Ecto neural progenitor cell (in vitro differentiated cells): ENCODE results near the gene MPHOSPH8.

Source experiments
- DNase-seq: peaks from one replicate; pipeline ENCODE4 v3.0.0-alpha.2; 2018; ENCODE audit warnings: low spot score

Gene MPHOSPH8, protein sequence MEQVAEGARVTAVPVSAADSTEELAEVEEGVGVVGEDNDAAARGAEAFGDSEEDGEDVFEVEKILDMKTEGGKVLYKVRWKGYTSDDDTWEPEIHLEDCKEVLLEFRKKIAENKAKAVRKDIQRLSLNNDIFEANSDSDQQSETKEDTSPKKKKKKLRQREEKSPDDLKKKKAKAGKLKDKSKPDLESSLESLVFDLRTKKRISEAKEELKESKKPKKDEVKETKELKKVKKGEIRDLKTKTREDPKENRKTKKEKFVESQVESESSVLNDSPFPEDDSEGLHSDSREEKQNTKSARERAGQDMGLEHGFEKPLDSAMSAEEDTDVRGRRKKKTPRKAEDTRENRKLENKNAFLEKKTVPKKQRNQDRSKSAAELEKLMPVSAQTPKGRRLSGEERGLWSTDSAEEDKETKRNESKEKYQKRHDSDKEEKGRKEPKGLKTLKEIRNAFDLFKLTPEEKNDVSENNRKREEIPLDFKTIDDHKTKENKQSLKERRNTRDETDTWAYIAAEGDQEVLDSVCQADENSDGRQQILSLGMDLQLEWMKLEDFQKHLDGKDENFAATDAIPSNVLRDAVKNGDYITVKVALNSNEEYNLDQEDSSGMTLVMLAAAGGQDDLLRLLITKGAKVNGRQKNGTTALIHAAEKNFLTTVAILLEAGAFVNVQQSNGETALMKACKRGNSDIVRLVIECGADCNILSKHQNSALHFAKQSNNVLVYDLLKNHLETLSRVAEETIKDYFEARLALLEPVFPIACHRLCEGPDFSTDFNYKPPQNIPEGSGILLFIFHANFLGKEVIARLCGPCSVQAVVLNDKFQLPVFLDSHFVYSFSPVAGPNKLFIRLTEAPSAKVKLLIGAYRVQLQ

DNA sequence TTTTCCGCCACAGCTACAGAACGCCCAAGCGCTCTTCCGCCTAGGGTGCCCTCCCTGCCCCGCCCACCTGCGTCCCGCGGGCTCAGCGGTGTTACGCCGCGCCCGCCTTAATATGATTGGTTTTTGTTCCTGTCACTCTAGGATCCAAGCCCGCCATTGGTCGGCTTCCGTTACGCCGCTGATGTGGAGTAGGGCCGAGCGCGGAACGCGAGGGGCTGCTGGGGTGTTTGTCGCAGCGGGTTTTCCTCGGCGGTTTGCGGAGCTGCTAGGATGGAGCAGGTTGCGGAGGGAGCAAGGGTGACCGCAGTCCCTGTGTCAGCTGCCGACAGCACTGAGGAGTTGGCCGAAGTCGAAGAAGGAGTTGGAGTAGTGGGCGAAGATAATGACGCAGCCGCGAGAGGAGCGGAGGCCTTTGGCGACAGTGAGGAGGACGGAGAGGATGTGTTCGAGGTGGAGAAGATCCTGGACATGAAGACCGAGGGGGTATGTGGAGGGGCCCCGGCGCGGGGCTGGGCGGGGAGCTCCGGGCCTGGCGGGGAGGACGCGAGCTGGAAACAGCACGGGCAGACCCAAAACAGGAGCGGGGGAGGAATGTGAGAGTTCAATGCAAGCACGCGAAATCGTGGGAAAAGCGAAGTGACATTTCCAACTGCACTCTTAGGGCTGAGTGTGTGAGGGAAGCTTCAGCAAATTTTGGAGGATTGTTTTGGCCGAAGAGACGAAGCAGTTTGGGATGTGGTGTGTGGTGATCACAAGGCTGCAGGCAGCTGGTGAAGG is at the start of gene MPHOSPH8:
Gene MPHOSPH8 (plus strand): TSS at position 181 of the 777 bp plus-strand sequence. CDS start 90 bp downstream, at position 271.
- DNase-seq, result peak; percentile 94

DNA sequence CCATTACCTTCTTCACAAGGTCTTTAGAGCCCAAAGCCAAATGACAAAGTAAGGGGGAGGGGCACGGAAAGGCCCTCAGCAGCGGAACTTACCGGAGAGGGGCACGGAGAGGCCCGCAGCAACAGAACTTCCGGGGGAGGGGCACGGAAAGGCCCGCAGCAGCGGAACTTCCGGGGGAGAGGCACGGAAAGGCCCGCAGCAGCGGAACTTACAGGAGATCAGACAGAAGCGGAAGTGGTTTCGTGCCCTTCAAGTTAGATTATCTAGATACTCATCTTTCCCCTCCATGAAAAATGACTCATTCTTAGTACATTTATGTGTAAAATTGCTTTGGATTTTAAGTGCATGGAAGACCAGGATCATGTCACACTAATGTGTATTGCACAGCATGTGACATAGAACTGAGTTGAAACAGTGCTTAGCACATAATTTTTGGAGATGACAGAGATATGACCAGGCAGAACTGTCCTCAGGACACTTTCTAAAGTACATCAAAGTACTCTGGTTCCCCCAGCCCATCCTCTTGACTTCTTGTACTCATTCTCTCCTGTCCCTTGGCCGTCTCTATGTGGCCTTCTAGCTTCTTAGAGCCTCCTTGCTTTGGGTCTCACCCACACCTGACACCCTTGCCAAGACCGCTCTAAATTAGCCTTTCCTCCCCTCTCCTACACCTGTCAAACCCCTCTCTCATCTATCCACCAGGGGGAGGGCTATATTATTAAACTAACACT is 46.4 kb upstream of the MPHOSPH8 start:
- no peak for DNase-seq

DNA sequence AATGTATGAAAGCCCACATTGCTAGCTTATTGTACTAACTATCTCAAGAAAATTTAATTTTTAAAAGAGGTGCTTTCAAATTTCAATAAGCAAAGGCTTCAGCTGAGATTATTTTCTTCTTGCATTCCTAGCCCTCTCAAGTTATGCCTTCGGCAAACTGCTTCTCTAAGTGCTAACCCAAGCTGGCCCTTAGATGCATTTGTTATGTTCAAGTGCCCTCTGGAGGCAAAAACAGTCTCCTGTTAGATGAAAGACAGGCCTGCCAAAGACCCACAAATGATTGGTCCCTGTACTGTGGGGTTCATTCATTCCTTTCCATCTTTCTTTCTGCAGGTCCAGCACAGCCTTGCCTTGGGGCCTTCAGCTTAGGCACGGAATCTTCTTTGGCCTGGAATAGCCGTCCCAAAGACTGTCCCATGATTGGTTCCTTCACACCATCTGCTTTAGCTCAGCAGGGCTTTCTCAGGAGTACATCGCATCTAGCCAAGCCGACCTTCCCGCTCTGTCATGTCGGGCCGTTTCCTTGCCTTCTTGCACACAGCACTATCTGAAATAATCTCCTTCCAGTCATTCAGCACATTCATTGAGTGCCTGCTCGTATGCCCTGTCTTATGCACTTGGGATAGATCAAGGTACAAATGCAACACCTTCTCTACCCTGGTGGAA is 45.7 kb upstream of the MPHOSPH8 start:
- DNase-seq, result no peak

DNA sequence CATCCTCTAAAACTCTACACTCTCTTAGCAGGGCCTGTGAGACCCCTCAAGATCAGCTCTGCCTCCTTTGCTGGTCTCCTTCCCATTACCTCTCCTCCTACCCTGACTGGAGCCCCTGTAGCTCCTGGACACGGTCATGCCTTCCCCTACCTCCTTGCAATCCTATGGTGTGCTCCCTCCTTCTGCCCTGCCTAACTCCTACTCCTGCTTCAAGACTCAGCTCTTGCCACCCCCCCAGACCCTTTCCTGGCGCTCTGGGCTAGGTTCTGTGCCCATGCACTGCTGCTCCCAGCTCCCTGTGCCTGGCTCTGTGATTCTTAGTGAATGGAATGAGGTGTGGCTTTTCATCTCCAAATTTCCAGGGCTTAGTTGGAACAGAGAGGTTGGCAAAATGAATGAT is 44.1 kb upstream of the MPHOSPH8 start:
- no peak for DNase-seq

DNA sequence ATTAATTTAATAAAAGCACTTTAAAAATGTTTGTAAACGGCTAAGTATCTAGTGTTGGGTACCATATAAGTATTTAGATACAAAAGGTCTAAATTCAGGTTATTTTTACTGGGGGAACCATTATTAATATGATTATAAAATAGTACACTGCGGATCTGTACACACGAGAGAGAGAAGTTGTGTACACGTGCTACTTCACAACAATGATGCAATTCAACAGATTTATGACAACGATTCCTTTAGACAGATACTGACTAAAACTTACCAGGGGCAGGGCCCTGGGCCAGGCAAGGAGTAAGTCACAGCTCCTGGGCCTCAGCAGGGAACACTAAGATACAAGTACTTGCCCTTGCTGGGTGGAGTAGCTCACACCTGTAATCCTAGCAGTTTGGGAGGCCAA is 43.0 kb upstream of the MPHOSPH8 start:
- DNase-seq, result no peak

DNA sequence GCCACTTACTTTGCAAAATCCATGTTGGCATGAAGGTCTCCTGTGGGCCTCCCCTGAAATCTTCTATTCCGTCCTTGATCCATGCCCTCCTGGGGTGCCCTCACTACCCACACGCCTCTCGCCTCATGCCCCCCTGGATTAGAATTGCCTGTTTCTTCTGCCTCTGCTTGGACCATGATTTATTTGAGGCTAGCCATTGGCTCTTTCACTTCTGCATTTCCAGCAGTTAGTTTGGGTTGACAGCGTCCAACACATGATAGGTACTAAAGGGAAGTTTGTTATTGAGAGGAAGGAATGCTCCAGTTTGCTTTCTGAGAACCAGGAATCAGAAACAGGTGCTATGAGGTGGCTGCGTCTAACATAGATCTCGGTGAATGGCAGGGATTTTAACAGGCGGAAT is 41.6 kb upstream of the MPHOSPH8 start:
- DNase-seq, result no peak

DNA sequence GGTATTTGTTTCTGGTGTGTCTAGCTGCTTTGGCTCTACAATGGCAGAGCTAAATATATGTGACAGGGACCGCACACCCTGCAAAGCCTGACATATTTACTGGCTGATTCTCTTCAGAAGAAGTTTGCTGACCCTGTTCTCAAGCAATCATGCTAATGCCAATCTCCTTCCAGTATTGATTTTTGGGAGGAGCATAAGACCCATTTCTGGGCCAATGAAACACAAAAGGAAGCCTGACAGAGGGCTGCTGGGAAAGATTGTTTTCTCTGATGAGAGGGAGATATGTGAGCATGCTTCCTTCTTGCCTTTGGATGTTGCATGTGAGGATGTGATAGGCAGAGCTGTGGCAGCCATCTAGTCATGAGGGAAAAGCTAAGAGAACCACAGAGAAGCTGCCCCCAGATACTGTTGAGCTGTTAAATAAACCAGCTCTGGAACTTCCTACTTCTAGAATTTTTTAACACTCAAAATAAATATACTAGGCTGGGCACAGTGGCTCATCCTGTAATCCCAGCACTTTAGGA is 40.7 kb upstream of the MPHOSPH8 start:
- DNase-seq, result no peak

DNA sequence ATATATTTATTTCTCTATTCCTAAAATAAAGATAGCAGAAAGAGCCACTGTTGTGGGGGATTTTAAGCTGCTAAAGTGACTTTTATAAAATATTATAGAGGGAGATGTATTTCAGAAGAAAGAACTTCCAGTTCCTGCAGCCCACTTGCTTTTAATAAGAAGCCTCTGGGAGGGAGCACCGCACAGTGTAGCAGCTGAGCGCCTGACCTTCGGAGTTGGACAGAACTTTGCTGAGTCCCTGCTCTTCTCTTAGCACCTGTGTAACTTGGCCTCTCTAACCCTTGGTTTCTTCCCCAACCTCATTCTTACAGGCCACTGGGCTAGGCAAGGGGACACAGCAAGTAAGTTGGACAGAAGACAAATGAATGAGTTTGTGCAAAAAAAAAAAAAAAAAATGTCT is 37.4 kb upstream of the MPHOSPH8 start:
- no peak for DNase-seq

DNA sequence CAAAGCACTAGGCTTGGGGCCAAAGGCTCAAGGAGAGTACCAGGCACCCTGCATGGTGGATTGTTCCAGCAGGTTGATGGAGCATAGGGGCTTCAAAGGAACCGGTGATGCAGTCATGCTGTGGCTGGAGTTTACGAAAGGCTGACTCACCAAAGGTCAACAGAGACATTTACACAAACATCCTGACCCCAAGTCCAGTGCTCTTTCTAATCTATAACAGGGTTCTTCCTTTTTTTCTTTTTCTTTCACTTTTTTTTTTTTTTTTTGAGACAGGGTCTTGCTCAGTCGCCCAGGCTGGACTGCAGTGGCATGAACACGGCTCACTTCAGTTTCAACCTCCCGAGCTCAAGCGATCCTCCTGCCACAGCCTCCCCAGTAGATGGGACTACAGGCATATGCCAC is 36.5 kb upstream of the MPHOSPH8 start:
- no peak for DNase-seq

DNA sequence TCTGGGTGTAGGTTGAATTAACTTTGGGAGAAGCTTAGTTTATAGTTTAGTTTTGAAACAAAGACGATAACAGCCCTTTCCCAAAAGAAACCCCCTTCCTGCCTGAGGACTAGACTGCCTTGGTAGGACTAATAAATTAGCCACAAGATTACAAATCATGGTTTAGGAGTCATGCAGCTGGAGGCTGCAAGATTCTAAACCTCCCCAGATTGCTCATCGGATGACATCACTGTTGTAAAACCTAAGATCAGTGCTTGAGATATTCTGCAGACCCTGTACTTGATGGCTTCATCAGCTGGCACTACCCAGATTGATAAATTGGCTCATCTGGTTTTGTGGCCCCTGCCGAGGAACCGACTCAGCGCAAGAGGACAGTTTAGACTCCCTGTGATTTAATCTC is 35.9 kb upstream of the MPHOSPH8 start:
- DNase-seq, result no peak

DNA sequence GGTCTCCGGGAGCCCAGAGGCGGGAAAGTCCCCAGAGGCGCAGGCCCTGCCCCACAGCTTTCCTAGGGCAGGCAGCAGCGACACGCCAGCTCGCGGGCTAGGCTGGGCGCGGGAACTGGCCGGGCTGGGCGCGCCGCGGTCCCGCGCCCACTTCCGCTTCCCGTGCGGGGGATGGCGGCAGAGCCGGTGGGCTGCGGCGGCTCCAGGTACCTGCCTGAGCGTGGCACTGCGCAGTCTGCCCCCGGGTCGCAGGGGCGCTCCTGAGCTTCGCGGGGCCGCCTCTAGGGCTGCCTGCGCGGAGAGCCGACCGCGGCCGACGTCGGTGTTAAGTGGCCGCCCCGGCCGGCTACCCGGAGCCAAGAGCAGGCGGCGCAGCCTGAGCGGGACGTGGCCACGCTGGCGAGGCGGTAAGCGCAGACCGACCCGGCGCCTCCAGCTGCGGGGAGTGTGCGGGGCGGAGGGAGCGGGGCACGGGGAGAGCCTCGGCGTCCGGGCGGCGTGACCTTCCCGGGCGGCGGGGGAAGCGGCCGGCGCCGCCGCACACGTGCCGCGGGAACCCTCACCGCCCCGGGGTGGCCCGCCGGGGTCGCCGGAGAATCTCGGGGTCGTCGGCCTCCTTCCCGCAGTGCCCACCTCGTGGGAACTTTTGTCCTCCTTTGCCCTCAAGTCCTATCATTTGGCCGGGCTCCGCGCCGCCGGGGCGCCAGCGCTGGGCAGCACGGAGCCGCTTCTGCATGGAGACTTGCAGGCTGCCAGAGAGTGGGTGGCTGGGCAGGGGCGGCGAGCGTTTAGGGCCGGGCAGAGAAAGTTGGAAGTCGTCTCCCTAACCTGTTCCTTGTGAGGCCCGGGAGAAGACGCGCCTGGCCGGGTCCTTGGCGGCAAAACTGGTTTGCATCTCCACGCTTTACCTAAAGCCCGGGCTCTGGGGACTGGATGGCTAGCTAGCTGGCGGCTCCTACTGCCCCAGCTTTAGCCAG is 31.4 kb upstream of the MPHOSPH8 start:
- DNase-seq, result peak; percentile 69

DNA sequence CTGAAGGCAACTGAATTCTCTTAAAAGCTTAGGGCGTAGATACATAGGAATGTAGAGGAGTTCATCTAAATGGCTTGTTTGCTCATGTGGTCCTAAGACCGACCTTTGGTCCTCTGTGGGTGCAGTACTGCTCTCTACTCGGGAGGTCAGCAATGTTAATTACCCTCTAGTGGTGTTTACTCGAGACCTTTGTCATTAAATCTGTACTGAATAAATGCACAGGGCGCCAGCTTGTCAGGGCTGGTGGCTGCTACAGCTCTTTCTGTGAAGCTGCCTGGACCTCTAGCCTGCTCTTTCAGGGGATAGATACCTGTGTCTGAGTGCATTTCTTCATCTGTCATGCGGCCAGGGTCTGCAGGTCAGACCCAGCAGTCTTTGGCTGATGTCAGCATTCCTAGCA is 29.2 kb upstream of the MPHOSPH8 start:
- DNase-seq, result no peak

DNA sequence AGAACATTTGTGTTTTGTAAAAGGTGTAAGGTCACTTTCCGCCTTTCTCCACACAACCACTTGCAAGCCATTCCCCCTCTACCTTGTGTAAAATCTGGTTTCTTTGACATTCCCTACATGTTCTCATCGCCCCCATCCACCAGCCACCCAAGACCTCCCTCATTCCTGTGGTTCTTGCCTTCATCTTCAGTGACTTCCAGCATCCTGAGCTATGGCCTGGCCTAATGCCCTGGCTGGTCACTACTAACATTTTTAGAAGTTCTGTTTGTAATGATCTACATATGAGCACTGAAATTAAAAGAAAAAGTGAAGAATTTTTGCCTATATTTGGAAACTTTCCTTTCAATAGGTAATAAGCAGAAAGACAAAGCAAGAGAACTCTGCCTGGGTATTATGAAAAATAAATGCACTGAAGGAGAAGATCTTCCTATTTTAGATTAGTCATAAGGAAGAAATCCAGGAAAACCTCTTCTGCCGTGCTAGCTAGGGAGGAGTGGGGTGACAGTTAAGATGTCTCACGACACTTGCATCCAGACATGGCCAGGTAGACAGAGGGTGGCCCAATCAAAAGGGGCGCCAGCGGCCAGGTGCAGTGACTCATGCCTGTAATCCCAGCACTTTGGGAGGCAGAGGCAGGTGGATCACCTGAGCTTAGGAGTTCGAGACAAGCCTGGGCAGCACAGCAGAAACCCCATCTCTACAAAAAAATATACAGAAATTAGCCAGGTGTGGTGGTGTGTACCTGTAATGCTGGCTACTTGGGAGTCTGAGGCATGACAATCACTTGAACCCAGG is 28.1 kb upstream of the MPHOSPH8 start:
- DNase-seq, result no peak

DNA sequence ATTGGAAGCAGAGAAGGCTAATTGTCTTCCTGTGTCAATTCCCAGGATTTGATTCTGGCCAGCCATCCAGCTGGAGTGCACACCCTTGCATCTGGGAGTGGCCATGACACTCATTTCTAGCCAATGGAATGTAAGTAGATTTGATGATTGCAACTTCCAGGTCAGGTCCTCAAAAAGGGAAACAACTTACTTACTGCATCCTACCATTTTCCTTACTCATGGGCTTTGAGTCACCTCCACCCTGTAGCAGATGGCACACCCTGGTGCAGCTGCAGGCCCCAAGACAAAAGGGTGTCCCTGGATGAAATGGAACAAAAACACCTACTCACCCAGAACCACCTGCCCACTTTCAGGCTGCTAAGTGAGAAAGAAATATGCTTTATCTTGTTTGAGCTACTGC is 27.3 kb upstream of the MPHOSPH8 start:
- no peak for DNase-seq

DNA sequence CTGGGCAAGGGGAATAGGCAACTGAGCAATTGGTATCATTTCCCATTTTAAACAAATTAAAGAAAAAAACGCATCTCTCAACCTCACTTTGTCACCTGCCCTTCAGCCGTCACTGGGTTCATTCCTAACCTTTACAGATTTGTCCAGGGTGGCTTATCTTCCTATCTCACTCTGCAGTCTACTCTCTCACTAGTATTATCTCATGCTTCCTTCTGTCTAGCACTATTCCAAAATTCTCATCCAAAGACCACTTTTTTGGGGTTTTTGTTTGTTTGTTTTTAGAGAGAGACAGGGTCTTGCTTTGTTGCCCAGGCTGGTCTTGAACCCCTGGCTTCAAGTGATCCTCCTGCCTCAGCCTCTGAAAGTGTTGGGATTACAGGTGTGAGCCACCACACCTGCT is 26.7 kb upstream of the MPHOSPH8 start:
- no peak for DNase-seq

DNA sequence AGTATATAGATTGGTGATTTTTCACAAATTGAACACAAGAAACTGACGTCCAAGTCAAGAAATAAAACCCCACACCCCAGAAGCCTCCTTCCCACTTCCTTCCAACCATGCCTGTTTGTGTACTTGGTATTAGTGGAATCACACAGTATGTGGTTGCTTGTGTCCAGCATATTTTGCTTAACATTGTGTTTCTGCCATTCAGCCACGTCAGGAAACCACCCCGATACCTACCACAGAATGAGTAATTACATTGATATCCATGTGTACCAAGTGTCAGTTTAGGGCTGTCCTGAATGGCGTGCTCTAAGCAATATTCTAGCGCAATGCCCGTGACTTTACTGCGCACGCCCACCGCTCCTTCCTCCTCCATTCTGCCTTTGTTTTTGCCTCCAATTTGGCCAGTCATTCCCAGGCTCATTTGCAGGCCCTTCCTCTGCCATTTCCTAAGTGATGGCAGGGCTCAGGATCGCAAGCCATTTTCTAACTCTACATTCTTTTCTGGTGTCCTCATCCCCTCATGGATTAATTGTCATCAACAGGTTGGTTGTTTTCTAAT is 25.9 kb upstream of the MPHOSPH8 start:
- no peak for DNase-seq

DNA sequence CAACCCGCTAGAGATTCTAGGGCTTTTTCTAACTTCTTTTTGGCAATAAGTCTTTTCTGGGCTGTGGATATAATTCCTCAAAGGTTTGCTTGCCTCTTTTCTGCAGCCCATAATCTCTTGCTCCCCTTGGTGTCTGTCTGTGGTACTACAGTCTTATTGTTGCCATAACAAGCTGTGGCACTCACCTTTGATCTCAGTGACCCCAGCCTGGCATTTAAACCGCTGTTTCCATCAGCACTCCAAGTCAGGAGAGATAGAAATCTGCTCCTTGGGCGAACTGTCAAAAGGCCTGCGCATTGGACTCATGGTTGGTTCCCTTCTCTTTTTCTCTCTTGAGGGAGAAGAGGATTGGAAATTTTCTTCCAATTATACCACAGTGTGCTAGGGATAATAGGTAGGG is 14.5 kb upstream of the MPHOSPH8 start:
- peak; percentile 52 for DNase-seq

DNA sequence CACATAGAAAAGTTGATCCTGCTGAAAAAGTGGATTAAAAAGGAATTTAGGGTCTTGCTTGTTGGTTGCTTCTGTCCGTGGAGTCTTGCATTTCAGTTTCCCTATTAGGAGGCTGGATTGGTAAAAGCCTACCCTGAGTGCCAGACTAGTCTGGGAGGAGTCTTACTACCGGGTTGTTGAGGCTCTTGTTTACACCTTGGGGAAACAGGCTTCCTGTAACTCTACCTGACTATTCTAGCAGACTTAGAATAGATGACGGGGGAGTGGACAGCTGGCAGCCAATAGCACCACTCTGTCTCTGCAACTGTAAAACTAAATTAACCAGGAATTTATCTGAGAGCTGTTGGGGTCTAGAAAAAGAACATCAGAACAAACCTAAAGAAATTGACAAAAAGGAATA is 11.3 kb upstream of the MPHOSPH8 start:
- no peak for DNase-seq

DNA sequence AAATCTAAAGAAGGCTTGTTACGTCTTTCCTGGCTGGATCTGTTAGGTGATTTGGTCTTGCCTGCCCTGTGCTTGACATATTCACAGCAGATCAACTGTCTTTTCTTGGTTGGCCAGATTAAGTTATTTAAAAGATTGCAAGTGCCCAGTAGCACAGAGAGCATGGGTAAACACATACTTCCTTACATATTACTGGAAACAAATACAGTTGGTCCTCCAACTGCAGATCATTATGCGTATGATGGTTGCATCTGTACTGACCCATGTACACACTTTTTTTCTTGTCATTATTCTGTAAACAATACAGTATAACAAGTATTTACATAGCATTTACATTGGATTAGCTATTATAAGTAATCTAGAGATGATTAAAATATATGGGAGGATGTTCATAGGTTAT is 9.2 kb upstream of the MPHOSPH8 start:
- no peak for DNase-seq
